Keratinocyte (primary cell): ENCODE measurements around the gene GFI1. TPM values are rescaled to one million over a fixed set of nuclear protein-coding genes. Genes with fewer than 3 reads are reported as not detected.

Source experiments
- DNase-seq: peaks from one replicate; pipeline ENCODE4 v3.0.0-alpha.2; 2011; ENCODE audit warnings: low read depth, missing footprints, low spot score
- FAIRE-seq: peaks from 2 replicates; lab custom pipeline; 2011; peaks lifted over from hg19 to GRCh38; lab: Jason Lieb, UNC
- H2AFZ ChIP-seq: 2 replicates; pipeline ENCODE4 v1.6.0; 2012; ENCODE audit warnings: low read length, control low read depth, inconsistent platforms; ENCODE audit not compliant: control insufficient read depth
- H3K27ac ChIP-seq: 2 replicates; pipeline ENCODE4 v1.5.1; 2011; ENCODE audit warnings: low read length; ENCODE audit not compliant: control insufficient read depth, insufficient read depth
- H3K27me3 ChIP-seq: 3 replicates; pipeline ENCODE4 v1.6.0; 2011; ENCODE audit warnings: low read length; ENCODE audit not compliant: control insufficient read depth, insufficient read depth; ENCODE audit errors: extremely low read depth
- H3K36me3 ChIP-seq, 2 experiments: 2 replicates in 1 of 2; 3 replicates in 1 of 2; pipeline ENCODE4 v1.5.1; 2011; ENCODE audit warnings: low read length in 2 of 2, mild to moderate bottlenecking in 1 of 2; ENCODE audit not compliant: control insufficient read depth in 2 of 2, insufficient read depth in 2 of 2; ENCODE audit errors: extremely low read depth in 1 of 2
- H3K4me1 ChIP-seq: 3 replicates; pipeline ENCODE4 v1.5.1; 2011; ENCODE audit warnings: low read length; ENCODE audit not compliant: control insufficient read depth, insufficient read depth; ENCODE audit errors: extremely low read depth
- H3K4me2 ChIP-seq: 3 replicates; pipeline ENCODE4 v1.6.0; 2011; ENCODE audit warnings: low read depth, low read length; ENCODE audit not compliant: control insufficient read depth, insufficient read depth; ENCODE audit errors: extremely low read depth
- H3K4me3 ChIP-seq, 3 experiments: fragments of 200-600 bp in 1 of 3; sonication (generic) in 1 of 3; 2 replicates in 2 of 3; 3 replicates in 1 of 3; pipeline ENCODE4 v1.5.1; 2011 to 2016; ENCODE audit warnings: low read length in 3 of 3, mild to moderate bottlenecking in 3 of 3, control low read depth in 2 of 3, inconsistent platforms in 1 of 3, low read depth in 1 of 3, mixed read lengths in 1 of 3, mixed run types in 1 of 3, moderate library complexity in 1 of 3; ENCODE audit not compliant: control insufficient read depth in 2 of 3, insufficient read depth in 2 of 3; ENCODE audit errors: extremely low read depth in 1 of 3
- H3K79me2 ChIP-seq: 2 replicates; pipeline ENCODE4 v1.6.0; 2012; ENCODE audit warnings: low read length; ENCODE audit not compliant: control insufficient read depth, insufficient read depth
- H3K9ac ChIP-seq: 3 replicates; pipeline ENCODE4 v1.6.0; 2011; ENCODE audit warnings: low read length; ENCODE audit not compliant: control insufficient read depth, insufficient read depth; ENCODE audit errors: extremely low read depth
- H3K9me1 ChIP-seq: 3 replicates; pipeline ENCODE4 v1.6.0; 2011; ENCODE audit warnings: low read length; ENCODE audit not compliant: control insufficient read depth, insufficient read depth; ENCODE audit errors: extremely low read depth
- H3K9me3 ChIP-seq: 2 replicates; pipeline ENCODE4 v1.5.1; 2012; ENCODE audit warnings: low read depth, low read length; ENCODE audit not compliant: control insufficient read depth
- H4K20me1 ChIP-seq: 3 replicates; pipeline ENCODE4 v1.6.0; 2011; ENCODE audit warnings: low read length; ENCODE audit not compliant: control insufficient read depth, insufficient read depth; ENCODE audit errors: extremely low read depth
- CTCF ChIP-seq, 3 experiments: IDR thresholded peaks in 1 of 3; conservative IDR thresholded peaks in 1 of 3; optimal IDR thresholded peaks in 1 of 3; 2 replicates in 2 of 3; 3 replicates in 1 of 3; pipeline versions ENCODE3 to v1.5.1; 2011; ENCODE audit warnings: low read length in 3 of 3, mild to moderate bottlenecking in 3 of 3, moderate library complexity in 2 of 3, control low read depth in 1 of 3, inconsistent platforms in 1 of 3; ENCODE audit not compliant: insufficient read depth in 2 of 3; ENCODE audit errors: extremely low read depth in 1 of 3
- EZH2 ChIP-seq: IDR thresholded peaks from one replicate; pipeline ENCODE4 v1.6.1; 2012; ENCODE audit warnings: inconsistent platforms, mild to moderate bottlenecking, low read length, moderate library complexity
- dilution Hi-C: fragments of 300-500 bp; cut with MboI; formaldehyde crosslinking; loops from one replicate; pipeline ENCODE4 v1.7.0; 2020; ENCODE audit warnings: low sequenced_read_pairs; ENCODE audit not compliant: extremely low pct_ligation_motif_present
- polyA plus RNA-seq, 5 experiments: library from polyadenylated mRNA; depleted of rRNA in 3 of 5; stranded (reverse) in 3 of 5; stranded (forward) in 1 of 5; unstranded in 1 of 5; fragments of >200 nt; gene quantifications; 1 replicate in 1 of 5; 2 replicates in 3 of 5; 3 replicates in 1 of 5; pipeline versions ENCODE4 v1.2.1 to v1.2.3, GENCODE V29; 2011 to 2012; ENCODE audit warnings: missing spikeins in 2 of 5, low read depth in 1 of 5, low replicate concordance in 1 of 5

Gene GFI1
- polyA plus RNA-seq, 1 donor (not counting 4 experiments of a cell fraction or from before 2014, with no cell fraction given): 0.17 TPM

GRCh38 chr1:92503926-92504285 lies 17.2 kb upstream of the GFI1 start:
- Histone ChIP-seq H3K4me3 (no peak overlapping the region), H3K9me3 (no peaks in the 10 kb centered on the region), H3K27ac (no peak overlapping the region), H3K36me3 (no peaks in the 10 kb centered on the region), H3K4me1 (no peaks in the 10 kb centered on the region), H3K79me2 (no peaks in the 10 kb centered on the region), H3K9ac (no peak overlapping the region), H2AFZ (no peak overlapping the region), H3K4me2 (no peak overlapping the region), H3K27me3 (no peaks in the 10 kb centered on the region), H4K20me1 (no peaks in the 10 kb centered on the region), H3K9me1 (no peaks in the 10 kb centered on the region)
- no peak for FAIRE-seq
- TF ChIP-seq CTCF (optimal IDR thresholded peaks at IDR 0.05 in 1 of 3, IDR thresholded peaks at IDR 0.05 in 1 of 3, conservative IDR thresholded peaks at IDR 0.05 in 1 of 3; ENCODE audit: extremely low read depth in 1 of 3, insufficient read depth in 2 of 3, low read length in 3 of 3) (no peak), EZH2 (no peak)
- no peak for DNase-seq
- dilution Hi-C loops: no loop called here

GRCh38 chr1:92503043-92503925 lies 16.6 kb upstream of the GFI1 start:
- dilution Hi-C loops: no loop called here
- H2AFZ ChIP-seq: no peak overlapping the region

More at GRCh38 chr1:92503043-92503925, 16.6 kb upstream of the GFI1 start:
- H3K27me3 ChIP-seq: no peaks in the 10 kb centered on the region
- no peak overlapping the region for H3K4me2 ChIP-seq
- no peaks in the 10 kb centered on the region for H3K9me3 ChIP-seq
- TF ChIP-seq EZH2 (no peak), CTCF (optimal IDR thresholded peaks at IDR 0.05 in 1 of 3, IDR thresholded peaks at IDR 0.05 in 1 of 3, conservative IDR thresholded peaks at IDR 0.05 in 1 of 3; ENCODE audit: extremely low read depth in 1 of 3, insufficient read depth in 2 of 3, low read length in 3 of 3) (no peak)
- DNase-seq: no peak
- no peaks in the 10 kb centered on the region for H3K36me3 ChIP-seq
- FAIRE-seq: no peak
- no peak overlapping the region for H3K27ac ChIP-seq
- no peak overlapping the region for H3K4me3 ChIP-seq
- no peaks in the 10 kb centered on the region for H3K9me1 ChIP-seq
- H3K9ac ChIP-seq: no peak overlapping the region
- no peaks in the 10 kb centered on the region for H4K20me1 ChIP-seq
- H3K79me2 ChIP-seq: no peaks in the 10 kb centered on the region
- H3K4me1 ChIP-seq: no peaks in the 10 kb centered on the region
